ENCODE data around the gene SLC26A11.
"Not testable (repeated sequence)": the region's sequence is repeated elsewhere in the genome, so short reads cannot be mapped to it uniquely, and the experiment has no call there.

The SLC26A11 gene

GRCh38 chr17:80198144-80198661 lies 22.0 kb upstream of the SLC26A11 start:
- no peak for FAIRE-seq

- not testable (repeated sequence) for FAIRE-seq
These were observed 20.9 kb upstream of the SLC26A11 start for GRCh38 chr17:80199295-80199694.

GRCh38 chr17:80201446-80201845 lies 18.8 kb upstream of the SLC26A11 start:
- FAIRE-seq: no peak

- FAIRE-seq: no peak
These were observed 18.0 kb upstream of the SLC26A11 start for GRCh38 chr17:80202197-80202596.

GRCh38 chr17:80203471-80203963 lies 16.7 kb upstream of the SLC26A11 start:
- FAIRE-seq: no peak

GRCh38 chr17:80204626-80205468 lies 15.4 kb upstream of the SLC26A11 start:
- FAIRE-seq: no peak

- FAIRE-seq: no peak
These were observed 14.4 kb upstream of the SLC26A11 start for GRCh38 chr17:80205811-80206210.

GRCh38 chr17:80208050-80208449 lies 12.2 kb upstream of the SLC26A11 start:
- no peak for FAIRE-seq

- FAIRE-seq: no peak
These were observed 10.5 kb upstream of the SLC26A11 start for GRCh38 chr17:80209765-80210164.

- no peak for FAIRE-seq
These were observed 9.7 kb upstream of the SLC26A11 start for GRCh38 chr17:80210348-80211108.

- FAIRE-seq: no peak
These were observed 8.1 kb upstream of the SLC26A11 start for GRCh38 chr17:80212109-80212508.

- no peak for FAIRE-seq
These were observed 7.7 kb upstream of the SLC26A11 start for GRCh38 chr17:80212511-80212910.

GRCh38 chr17:80212962-80213642 lies 7.1 kb upstream of the SLC26A11 start:
- no peak for FAIRE-seq

GRCh38 chr17:80213643-80213975 lies 6.6 kb upstream of the SLC26A11 start:
- FAIRE-seq: no peak

GRCh38 chr17:80214012-80214877 lies 6.0 kb upstream of the SLC26A11 start:
- FAIRE-seq: no peak

- FAIRE-seq: no peak
These were observed 5.4 kb upstream of the SLC26A11 start for GRCh38 chr17:80214878-80215210.

- FAIRE-seq: no peak
These were observed 3.5 kb upstream of the SLC26A11 start for GRCh38 chr17:80216473-80217456.

- FAIRE-seq: no peak
These were observed 2.4 kb upstream of the SLC26A11 start for GRCh38 chr17:80217703-80218362.

GRCh38 chr17:80218391-80218790 lies 1.8 kb upstream of the SLC26A11 start:
- FAIRE-seq: no peak

GRCh38 chr17:80219013-80219762 lies 1.0 kb upstream of the SLC26A11 start:
- no peak for FAIRE-seq

All from A204.1 (cell line).